NCI-H146 treated with DMSO at 0.1 percent for 48 hours (cell line): ENCODE data around the gene STX19.

ENCODE experiments used
- DNase-seq: peaks from one replicate; lab custom pipeline; 2025; ENCODE audit not compliant: unreplicated experiment; lab: John Stamatoyannopoulos, UW

STX19 gene

DNA sequence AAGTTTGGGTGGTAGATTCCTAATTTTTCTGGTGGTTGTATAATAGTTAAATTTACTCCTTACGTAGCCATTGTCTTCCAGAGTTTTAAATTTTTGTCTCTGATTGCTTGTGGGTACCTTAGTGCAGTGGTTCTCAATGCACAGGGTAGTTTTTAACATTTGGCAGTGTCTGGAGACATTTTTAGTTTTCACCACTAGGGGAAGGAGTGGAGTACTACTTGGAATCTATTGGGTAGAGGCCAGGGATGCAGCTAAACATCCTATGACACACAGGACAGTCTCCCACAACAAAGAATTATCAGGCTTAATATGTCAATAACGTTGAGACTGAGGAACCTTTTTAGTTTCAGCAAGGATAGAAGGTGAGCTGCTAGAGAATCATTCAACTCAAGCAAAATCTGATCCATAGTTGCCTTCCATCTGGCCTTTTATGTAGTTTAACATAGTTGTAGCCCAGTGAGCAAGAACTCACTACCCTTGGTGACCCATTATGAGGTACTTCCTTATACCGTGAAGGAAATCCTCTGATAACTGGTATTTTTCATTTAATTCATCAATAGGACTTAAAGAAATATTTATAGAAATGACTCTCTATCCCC lies 8.6 kb upstream of the STX19 start:
- no peak for DNase-seq

DNA sequence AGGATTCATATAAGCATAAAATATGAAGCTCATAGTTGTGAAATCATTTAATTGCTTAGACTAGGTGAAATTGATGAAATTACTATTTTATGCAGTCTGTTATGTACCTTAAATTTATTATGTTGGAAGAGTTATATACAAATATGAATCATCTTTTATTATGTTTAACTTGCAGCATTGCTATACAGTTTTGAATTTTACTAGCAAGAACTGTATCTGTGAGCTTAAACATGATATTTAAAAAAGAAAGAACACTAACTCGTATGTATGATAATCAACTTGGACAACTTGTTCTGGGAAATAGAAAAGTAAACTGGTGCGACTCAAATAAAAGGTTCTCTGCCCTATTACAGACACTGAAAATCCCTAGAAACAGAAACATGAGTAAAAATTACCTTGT lies 1.8 kb downstream of the STX19 start:
- no peak for DNase-seq

DNA sequence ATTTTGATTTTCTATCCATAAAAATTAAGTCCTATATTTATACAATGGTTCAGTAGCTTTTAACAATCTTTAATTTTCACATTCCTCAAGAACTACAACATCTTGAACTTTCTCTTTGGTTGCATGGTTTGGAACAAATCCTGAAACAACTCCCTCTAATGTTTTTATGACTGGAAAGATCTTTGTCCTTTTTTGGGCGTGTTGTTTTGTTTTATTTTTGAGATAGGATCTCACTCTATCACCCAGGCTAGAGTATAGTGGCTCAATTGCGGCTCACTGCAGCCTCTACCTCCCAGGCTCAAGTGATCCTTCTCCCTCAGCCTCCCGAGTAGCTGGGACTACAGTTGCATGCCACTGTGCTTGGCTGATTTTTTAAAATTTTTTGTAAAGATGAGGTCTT lies 4.0 kb downstream of the STX19 start:
- no peak for DNase-seq

DNA sequence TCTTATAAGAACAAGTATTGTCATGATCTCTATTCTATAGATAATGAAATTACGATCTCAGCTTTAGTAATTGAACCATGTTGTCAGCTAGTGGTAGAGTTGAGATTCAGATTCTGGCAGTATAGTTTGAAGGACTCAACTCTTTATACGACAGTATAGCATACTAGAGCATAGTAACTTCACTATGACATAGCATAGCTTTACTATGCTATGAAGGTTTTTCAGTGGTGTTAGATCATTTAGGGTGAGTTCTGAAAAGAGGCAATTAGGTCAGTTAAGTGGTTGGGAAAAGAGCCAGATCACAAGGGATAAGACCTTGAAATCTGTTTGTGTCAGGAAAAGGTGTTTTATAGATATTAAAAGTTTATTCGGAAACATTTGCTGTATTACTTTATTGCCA lies 8.1 kb downstream of the STX19 start:
- no peak for DNase-seq

- DNase-seq = no peak
Observed at GRCh38 chr3:94019659-94020058, 8.7 kb downstream of the STX19 start.

DNA sequence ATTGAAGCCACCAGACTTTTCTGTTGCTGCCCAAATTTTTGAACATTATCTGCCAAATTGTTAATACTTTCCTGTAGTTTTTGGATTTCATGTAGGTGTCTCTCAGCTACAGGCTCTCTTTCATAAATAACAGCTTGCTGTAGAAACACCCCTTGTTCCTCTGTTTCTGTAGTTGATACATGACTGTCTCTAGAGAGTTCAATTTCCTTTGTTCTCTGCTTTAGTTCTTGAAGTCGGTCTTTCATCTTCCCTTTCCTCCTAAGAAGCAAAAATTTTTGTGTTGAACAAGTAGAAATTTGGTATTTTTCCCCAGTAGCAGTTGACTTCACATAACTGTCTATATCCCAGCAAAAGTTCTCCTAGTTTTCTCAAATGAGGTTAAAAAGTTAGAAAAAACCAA lies 13.4 kb downstream of the STX19 start:
- DNase-seq = no peak

GRCh38 chr3:94012185-94012584 lies 16.2 kb downstream of the STX19 start:
- DNase-seq = no peak

DNA sequence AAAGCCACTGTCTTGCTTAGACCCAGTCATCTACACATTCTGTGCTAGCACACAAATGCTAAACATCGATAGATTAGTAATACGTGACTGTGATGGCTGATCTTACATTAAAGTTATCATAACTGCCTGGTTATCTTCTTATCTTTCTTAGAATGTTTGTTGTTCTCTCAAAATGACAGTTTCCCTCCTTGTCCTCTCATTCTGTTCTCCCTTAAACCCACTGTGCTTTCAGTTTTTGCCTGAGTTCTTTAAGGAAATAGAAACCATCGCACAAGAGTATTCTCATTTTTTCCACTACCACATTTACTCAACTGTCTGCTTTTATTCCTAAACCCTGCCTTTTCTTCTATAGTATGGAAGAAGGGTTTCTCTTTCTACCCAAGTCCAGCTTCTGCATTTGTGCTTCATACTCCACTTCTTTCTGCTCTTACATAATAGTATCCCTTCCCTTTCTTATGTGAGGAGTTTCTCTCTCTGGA lies 17.1 kb downstream of the STX19 start:
- no peak for DNase-seq

DNA sequence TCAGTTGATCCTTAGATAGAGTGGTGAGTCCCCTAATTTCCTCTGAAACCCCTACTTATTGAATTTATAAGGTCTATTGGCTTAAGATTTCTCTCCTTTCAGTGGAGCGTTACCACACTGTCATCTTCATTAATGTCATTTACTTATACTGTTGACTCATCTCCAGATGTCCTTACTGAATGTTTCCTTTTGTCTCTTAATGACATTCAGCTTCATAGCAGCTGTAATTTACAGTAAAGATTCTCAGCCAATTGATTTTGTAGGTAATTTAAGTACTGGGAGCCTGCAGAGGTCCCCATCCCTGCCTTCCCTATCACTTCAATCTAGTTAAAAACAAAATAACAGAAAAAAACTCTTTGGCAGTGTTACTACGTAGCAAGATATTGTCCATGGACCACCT lies 18.8 kb downstream of the STX19 start:
- DNase-seq = peak; percentile 70

GRCh38 chr3:94008253-94008652 lies 20.1 kb downstream of the STX19 start:
- DNase-seq = no peak

DNA sequence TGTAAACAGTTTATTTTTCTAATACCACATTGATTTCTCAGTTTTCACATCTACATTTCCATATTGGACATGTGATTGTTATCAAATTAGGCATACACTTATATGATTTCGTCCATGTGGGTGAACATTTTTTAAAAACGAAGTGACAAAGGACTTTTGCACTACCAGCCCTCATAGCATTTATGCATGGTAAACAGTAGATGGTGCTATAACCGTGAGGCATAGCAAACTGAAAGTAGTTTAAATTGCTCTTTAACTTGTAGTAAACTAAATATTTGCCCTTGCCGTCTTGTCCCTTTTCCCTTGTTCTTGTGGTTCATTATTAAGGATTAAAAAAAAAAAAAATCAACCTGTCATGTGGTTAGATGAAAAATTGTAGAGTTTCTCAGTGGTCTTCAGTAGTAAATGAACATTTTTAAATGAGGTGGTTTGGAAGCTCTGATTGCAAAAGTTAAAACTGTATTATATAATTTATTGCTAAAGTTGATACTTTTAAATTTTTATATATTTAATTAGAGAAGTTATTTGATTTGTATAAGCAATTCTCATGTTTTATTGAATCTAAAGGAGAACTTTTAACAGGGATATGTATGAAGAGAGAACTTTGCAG lies 24.0 kb downstream of the STX19 start:
- peak; percentile 47 for DNase-seq

GRCh38 chr3:94001827-94002495 lies 26.4 kb downstream of the STX19 start:
- no peak for DNase-seq

DNA sequence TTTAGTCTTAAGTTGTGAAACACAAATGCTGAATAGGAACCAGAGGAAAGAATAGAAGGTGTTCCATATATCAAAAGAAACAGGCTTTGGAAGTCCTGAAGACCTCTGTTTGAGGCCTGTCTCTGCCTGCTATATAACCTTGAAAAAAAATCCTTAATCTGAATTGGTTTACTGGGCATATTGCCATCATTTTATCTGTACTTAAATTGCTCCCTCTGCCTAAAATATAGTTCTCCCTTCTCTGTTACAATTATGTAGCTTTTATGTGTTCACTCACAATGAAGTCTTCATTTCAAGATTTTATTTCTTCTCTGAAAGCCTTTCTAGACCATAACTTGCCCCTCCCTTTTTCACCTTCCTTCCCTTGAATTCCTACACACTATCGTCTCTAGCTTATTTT lies 27.2 kb downstream of the STX19 start:
- no peak for DNase-seq

DNA sequence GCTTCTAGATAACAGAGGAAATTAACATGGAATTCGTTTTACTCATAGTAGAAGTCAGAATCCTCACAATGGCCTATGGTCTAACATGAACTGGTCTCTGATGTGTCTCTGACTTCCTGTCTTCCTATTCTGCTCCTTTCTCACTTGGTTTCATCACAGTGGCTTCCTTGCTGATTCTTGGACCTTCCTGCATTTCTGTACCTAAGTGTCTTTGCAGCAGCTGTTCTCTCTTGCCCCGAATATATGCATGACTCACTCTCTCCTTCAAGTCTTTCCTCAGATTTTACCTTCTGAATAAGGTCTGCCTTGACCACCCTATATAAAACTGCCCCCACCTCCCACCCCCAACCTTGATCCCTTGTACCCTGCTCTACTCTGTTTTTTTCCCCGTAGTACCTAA lies 34.3 kb downstream of the STX19 start:
- DNase-seq = no peak

GRCh38 chr3:93992207-93992606 lies 36.2 kb downstream of the STX19 start:
- DNase-seq = no peak

- no peak for DNase-seq
Observed at GRCh38 chr3:93991631-93992030, 36.8 kb downstream of the STX19 start.

- no peak for DNase-seq
Observed at GRCh38 chr3:93989241-93989640, 39.2 kb downstream of the STX19 start.

DNA sequence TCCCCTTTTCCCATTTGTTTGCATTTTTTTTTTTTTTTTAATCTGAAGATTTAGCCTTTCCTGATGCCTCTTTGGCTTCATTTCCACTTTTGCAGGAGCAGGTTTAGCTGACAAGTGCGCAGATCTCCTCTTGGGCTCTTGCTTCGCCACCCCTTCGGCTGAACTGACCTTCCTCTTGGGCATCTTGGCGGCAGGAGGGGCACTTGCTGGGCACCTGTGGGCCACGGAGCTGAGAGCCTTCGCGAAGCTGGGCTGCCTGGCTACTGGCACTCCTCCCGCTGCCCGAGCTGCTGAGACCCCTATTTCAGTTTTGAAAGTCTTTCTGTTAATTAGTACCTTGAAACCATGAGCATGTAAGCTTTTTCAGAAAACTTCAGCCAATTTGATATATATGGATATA lies 39.6 kb downstream of the STX19 start:
- DNase-seq = no peak

DNA sequence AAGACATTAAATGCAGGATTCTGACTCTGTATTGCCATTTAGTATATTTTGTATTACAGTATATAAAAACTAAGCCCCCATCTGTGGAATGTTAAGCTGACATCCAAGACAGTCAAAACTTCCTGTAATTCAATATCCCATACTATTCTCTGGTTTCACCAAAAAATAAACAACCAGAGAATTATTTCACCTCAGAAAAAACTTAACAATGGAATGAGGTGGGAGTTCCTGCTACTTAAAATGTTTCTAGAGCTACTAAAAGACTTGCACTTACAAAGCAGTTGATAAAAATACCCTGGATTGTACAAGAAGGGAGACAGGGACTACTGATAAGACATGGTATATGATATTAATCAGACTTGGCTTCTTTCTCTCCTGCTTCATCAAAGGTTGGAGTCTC lies 40.1 kb downstream of the STX19 start:
- DNase-seq = no peak

DNA sequence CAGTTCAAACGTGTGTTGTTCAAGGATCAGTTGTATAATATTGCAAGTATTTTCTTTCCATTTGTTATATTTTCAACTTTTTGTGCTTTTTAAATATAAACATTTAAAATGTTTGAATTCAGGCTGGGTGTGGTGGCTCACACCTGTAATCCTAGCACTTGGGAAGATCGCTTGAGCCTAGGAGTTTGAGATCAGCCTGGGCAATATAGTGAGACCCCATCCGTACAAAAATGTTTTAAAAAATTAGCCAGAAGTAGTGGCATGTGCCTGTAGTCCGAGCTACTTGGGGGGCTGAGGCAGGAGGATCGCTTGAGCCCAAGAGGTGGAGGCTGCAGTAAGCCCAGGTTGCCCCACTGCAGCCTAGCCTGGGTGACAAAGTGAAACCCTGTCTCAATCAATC lies 43.8 kb downstream of the STX19 start:
- DNase-seq = no peak

DNA sequence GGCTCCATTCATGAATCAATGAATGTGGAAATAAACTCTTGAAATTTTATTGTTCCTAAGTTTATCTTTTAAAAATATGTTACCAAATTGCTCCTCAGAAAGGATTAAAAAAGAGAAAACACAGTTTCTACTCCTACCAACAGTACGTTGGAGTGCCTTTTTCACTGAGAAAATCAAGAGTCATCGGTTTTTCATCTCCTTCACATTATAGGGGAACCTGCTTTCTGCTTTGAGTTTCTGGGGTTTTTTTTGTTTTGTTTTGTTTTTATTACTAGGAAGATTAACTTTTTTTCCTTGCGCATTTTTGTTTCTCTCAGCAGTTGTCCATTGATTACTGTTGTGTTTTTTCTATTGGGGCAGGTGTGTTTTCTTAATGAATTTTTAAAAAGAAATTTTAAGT lies 45.0 kb downstream of the STX19 start:
- no peak for DNase-seq

- no peak for DNase-seq
Observed at GRCh38 chr3:93981649-93982048, 46.7 kb downstream of the STX19 start.
